GM18502 (cell line): Measurements from ENCODE around the gene HS3ST5.
"Not testable (repeated sequence)": the region's sequence is repeated elsewhere in the genome, so short reads cannot be mapped to it uniquely, and the experiment has no call there.

Experiments used
- ATAC-seq: cut with Tn5 transposase; IDR thresholded peaks from one replicate; pipeline ENCODE4 v1.9.1; 2021; ENCODE audit warnings: mild to moderate bottlenecking; ENCODE audit not compliant: unreplicated experiment, poor library complexity

The HS3ST5 gene

GRCh38 chr6:114115652-114116051 is 227.2 kb downstream of the HS3ST5 start:
- no peak for ATAC-seq

- peak; percentile 76 for ATAC-seq
Measured at GRCh38 chr6:114108119-114109002, 234.5 kb downstream of the HS3ST5 start.

- ATAC-seq: no peak
Measured at GRCh38 chr6:114106020-114106419, 236.8 kb downstream of the HS3ST5 start.

GRCh38 chr6:114101255-114101654 is 241.6 kb downstream of the HS3ST5 start:
- ATAC-seq: no peak

GRCh38 chr6:114100215-114100994 is 242.4 kb downstream of the HS3ST5 start:
- ATAC-seq: no peak

GRCh38 chr6:114096561-114097172 is 246.2 kb downstream of the HS3ST5 start:
- ATAC-seq: peak; percentile 76

- ATAC-seq: no peak
Measured at GRCh38 chr6:114092943-114093342, 249.9 kb downstream of the HS3ST5 start.

- ATAC-seq: no peak
Measured at GRCh38 chr6:114090626-114091025, 252.2 kb downstream of the HS3ST5 start.

- no peak for ATAC-seq
Measured at GRCh38 chr6:114087496-114087895, 255.3 kb downstream of the HS3ST5 start.

- ATAC-seq: no peak
Measured at GRCh38 chr6:114085211-114085610, 257.6 kb downstream of the HS3ST5 start.

GRCh38 chr6:114084327-114084890 is 258.4 kb downstream of the HS3ST5 start:
- ATAC-seq: no peak

- ATAC-seq: no peak
Measured at GRCh38 chr6:114083251-114083650, 259.6 kb downstream of the HS3ST5 start.

- no peak for ATAC-seq
Measured at GRCh38 chr6:114081730-114082129, 261.1 kb downstream of the HS3ST5 start.

GRCh38 chr6:114080891-114081510 is 261.8 kb downstream of the HS3ST5 start:
- ATAC-seq: no peak

GRCh38 chr6:114080410-114080809 is 262.4 kb downstream of the HS3ST5 start:
- not testable (repeated sequence) for ATAC-seq

GRCh38 chr6:114075777-114076176 is 267.0 kb downstream of the HS3ST5 start:
- no peak for ATAC-seq

GRCh38 chr6:114075300-114075699 is 267.5 kb downstream of the HS3ST5 start:
- peak; percentile 49 for ATAC-seq

- ATAC-seq: no peak
Measured at GRCh38 chr6:114068771-114069170, 274.1 kb downstream of the HS3ST5 start.

GRCh38 chr6:114068116-114068515 is 274.7 kb downstream of the HS3ST5 start:
- ATAC-seq: no peak

GRCh38 chr6:114064862-114065261 is 278.0 kb downstream of the HS3ST5 start:
- ATAC-seq: no peak
